GM23338 (cell line): ENCODE data around the gene ZNF841.

Experiments used
- CREB1 ChIP-seq: fragments of 250-450 bp; sonication (Bioruptor Pico); IDR thresholded peaks from 2 replicates; pipeline ENCODE4 v1.5.0; 2020; ENCODE audit warnings: low read depth, mild to moderate bottlenecking, moderate library complexity
- CTCF ChIP-seq, 2 experiments: fragments of 200-600 bp in 1 of 2; sonication (generic) in 1 of 2; conservative IDR thresholded peaks; 2 replicates each; pipeline versions ENCODE4 v1.5.1 to v1.6.1; 2016 to 2017; ENCODE audit warnings: antibody characterized with exemption in 2 of 2, low read depth in 2 of 2, mild to moderate bottlenecking in 2 of 2, moderate library complexity in 1 of 2
- EZH2 ChIP-seq: fragments of 200-600 bp; sonication (generic); IDR thresholded peaks from one replicate; pipeline ENCODE4 v1.8.0; 2017; ENCODE audit warnings: antibody characterized with exemption, mild to moderate bottlenecking, low read depth; ENCODE audit not compliant: unreplicated experiment
- EZH2phosphoT487 ChIP-seq: fragments of 200-600 bp; sonication (generic); IDR thresholded peaks from one replicate; pipeline ENCODE4 v1.8.1; 2018; ENCODE audit warnings: antibody characterized with exemption; ENCODE audit not compliant: unreplicated experiment
- NANOG ChIP-seq: IDR thresholded peaks from 2 replicates; pipeline ENCODE4 v1.6.1; 2016; ENCODE audit warnings: antibody characterized with exemption, borderline replicate concordance
- POLR2AphosphoS5 ChIP-seq: IDR thresholded peaks from 2 replicates; pipeline ENCODE4 v1.6.1; 2016; ENCODE audit warnings: antibody characterized with exemption, low read depth
- STAT1 ChIP-seq: IDR thresholded peaks from one replicate; pipeline ENCODE4 v1.6.1; 2016; ENCODE audit warnings: antibody characterized with exemption; ENCODE audit not compliant: unreplicated experiment
- ZNF331 ChIP-seq: fragments of 250-450 bp; sonication (Bioruptor Pico); IDR thresholded peaks from 2 replicates; pipeline ENCODE4 v1.5.0; 2020; ENCODE audit warnings: low read depth, mild to moderate bottlenecking, moderate library complexity
- TF ChIP-seq, protein P1 (sequence below): IDR thresholded peaks from 2 replicates; pipeline ENCODE4 v1.6.1; 2016; ENCODE audit warnings: antibody characterized with exemption
- TF ChIP-seq, protein P2 (sequence below): IDR thresholded peaks from one replicate; pipeline ENCODE4 v1.6.1; 2018; ENCODE audit warnings: antibody characterized with exemption; ENCODE audit not compliant: unreplicated experiment

DNA sequence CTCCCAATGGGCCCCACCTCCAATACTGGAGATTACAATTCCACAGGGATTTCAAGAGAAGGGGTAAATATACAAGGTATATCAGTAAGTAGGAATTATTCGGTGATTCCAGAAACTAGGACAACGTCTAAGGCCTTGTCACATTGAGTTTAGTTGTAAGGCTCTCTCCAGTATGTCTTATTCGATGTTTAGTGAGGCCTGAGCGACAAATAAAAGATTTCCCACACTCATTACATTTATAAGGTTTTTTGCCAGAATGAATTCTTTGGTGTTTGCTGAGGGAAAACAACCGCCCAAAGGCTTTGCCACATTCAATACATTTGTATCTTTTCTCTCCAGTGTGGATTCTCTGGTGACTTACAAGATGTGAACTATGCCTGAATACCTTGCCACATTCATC is 19.1 kb upstream of the ZNF841 start:
- TF ChIP-seq EZH2, result no peak
- no peak for TF ChIP-seq CTCF (conservative IDR thresholded peaks at IDR 0.05; ENCODE audit: low read depth in 2 of 2)
- TF ChIP-seq, protein P1, sequence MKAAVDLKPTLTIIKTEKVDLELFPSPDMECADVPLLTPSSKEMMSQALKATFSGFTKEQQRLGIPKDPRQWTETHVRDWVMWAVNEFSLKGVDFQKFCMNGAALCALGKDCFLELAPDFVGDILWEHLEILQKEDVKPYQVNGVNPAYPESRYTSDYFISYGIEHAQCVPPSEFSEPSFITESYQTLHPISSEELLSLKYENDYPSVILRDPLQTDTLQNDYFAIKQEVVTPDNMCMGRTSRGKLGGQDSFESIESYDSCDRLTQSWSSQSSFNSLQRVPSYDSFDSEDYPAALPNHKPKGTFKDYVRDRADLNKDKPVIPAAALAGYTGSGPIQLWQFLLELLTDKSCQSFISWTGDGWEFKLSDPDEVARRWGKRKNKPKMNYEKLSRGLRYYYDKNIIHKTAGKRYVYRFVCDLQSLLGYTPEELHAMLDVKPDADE, result no peak
- TF ChIP-seq EZH2phosphoT487, result no peak
- TF ChIP-seq CREB1 (CRISPR knock-in tag), result no peak
- no peak for TF ChIP-seq POLR2AphosphoS5
- TF ChIP-seq, protein P2, sequence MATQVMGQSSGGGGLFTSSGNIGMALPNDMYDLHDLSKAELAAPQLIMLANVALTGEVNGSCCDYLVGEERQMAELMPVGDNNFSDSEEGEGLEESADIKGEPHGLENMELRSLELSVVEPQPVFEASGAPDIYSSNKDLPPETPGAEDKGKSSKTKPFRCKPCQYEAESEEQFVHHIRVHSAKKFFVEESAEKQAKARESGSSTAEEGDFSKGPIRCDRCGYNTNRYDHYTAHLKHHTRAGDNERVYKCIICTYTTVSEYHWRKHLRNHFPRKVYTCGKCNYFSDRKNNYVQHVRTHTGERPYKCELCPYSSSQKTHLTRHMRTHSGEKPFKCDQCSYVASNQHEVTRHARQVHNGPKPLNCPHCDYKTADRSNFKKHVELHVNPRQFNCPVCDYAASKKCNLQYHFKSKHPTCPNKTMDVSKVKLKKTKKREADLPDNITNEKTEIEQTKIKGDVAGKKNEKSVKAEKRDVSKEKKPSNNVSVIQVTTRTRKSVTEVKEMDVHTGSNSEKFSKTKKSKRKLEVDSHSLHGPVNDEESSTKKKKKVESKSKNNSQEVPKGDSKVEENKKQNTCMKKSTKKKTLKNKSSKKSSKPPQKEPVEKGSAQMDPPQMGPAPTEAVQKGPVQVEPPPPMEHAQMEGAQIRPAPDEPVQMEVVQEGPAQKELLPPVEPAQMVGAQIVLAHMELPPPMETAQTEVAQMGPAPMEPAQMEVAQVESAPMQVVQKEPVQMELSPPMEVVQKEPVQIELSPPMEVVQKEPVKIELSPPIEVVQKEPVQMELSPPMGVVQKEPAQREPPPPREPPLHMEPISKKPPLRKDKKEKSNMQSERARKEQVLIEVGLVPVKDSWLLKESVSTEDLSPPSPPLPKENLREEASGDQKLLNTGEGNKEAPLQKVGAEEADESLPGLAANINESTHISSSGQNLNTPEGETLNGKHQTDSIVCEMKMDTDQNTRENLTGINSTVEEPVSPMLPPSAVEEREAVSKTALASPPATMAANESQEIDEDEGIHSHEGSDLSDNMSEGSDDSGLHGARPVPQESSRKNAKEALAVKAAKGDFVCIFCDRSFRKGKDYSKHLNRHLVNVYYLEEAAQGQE, result no peak
- no peak for TF ChIP-seq NANOG
- no peak for TF ChIP-seq STAT1
- TF ChIP-seq ZNF331 (CRISPR knock-in tag), result no peak
